T-helper 2 cell treated with Interferon-gamma antibody and Interleukin-4, amounts not matched to agents 5 μg/mL and 100 μg/mL, for 36 hours (primary cell): ENCODE data around the gene RUNDC1.

ENCODE experiments used
- DNase-seq: peaks from one replicate; pipeline ENCODE4 v3.0.0; 2021; ENCODE audit warnings: low spot score
- H3K27ac Mint-ChIP-seq: one replicate; pipeline ENCODE4 v1.8.0; 2021; ENCODE audit warnings: mild to moderate bottlenecking, mixed read lengths
- H3K27me3 Mint-ChIP-seq: one replicate; pipeline ENCODE4 v1.8.0; 2021; ENCODE audit warnings: low read depth, mixed read lengths
- H3K36me3 Mint-ChIP-seq: one replicate; pipeline ENCODE4 v1.8.0; 2021; ENCODE audit warnings: low read depth, mixed read lengths
- H3K4me1 Mint-ChIP-seq: one replicate; pipeline ENCODE4 v1.8.0; 2021; ENCODE audit warnings: low read depth, mixed read lengths
- H3K4me3 Mint-ChIP-seq: one replicate; pipeline ENCODE4 v1.8.0; 2022; ENCODE audit warnings: mild to moderate bottlenecking, moderate library complexity, mixed read lengths
- H3K9me3 Mint-ChIP-seq: one replicate; pipeline ENCODE4 v1.8.0; 2021; ENCODE audit warnings: mixed read lengths

The RUNDC1 gene

DNA sequence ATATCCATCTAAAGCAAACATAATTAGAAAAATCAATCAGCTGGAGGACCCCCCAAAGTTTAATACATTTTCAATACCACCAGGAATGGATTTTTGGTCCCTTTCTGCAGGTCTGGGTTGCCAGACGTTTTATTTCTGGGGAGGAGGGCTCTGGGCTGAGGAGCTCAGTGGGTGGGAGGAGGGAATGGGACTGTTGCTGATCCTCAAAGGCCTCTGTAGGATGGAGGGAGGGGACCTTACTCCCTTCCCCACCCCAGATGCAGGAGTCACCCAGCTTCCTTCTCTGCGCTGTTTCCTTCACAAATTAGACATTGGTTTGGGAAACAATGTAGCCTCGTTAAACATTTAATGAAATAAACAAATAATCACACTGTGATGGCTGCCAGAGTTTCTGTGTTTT lies 51.3 kb downstream of the RUNDC1 start:
- no peak overlapping the region for H3K4me3 Mint-ChIP-seq
- H3K27ac Mint-ChIP-seq: no peak overlapping the region
- no peaks in the 10 kb centered on the region for H3K4me1 Mint-ChIP-seq
- DNase-seq: no peak
- H3K9me3 Mint-ChIP-seq: no peaks in the 10 kb centered on the region
- H3K27me3 Mint-ChIP-seq: no peaks in the 10 kb centered on the region
- H3K36me3 Mint-ChIP-seq: no peaks in the 10 kb centered on the region

DNA sequence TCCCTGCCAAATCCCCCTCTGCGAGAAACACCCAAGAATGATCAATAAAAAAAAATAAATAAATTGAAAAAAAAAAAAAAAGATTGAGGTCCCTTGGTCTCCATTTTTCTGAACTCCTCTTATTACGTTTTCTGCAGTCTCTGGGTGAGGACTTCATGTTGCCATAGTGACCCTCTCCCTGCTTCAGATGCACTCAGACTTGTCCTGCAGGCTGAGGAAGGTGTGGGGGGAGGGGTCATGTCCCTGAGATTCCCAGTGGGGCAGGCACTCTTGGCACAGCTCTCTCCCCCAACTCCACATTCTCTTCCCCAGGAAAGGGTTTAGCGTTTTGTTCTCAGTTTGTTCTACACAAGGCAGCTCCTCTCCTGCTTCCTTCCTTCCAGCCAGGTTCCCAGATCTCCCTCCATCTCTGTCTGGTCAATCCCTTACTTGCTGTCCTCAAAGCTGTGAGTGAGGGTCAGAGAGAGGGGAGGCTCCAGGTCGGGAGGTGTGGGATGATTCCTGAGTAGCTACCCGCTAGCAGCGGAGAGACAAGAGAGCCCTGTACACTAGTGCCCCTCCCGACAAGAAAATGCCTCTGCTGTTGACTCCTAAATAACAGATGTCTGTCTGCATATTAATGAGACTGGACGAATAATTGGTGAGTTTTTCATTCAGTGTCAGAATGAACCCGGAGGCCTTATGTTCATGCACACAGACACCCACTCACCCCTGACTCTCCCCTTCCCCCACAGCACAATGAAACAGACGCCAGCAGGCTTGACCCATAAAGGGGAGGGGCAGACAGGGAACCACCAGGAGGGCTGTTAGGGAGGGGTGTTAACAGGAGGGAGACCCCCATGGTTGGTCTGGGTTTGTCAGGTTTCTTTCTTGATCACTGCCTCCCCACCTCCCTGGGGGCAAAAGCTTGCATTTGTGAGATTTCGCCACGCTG lies 53.9 kb downstream of the RUNDC1 start:
- Mint-ChIP-seq H3K4me3 (no peak overlapping the region), H3K27me3 (no peaks in the 10 kb centered on the region), H3K9me3 (no peaks in the 10 kb centered on the region), H3K27ac (no peak overlapping the region), H3K4me1 (no peaks in the 10 kb centered on the region), H3K36me3 (no peaks in the 10 kb centered on the region)
- DNase-seq: no peak

DNA sequence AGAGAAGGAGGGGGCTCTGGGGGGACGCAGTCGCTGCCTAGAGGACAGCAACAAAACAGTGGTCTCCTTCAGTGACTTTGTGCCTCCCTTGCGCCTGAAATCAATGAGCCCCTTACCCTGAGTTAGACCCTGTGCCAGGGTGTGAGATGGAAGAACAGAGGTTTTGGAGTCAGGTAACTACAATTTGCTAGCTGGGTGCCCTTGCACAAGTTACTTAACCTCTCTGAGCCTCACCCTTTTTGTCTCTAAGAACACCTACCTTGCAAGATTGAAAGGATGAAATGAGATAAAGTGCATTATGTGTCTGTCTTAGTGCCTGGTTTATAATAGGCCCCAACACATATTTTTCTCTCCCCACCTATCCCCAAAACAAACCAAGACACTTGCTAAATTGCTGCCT lies 54.5 kb downstream of the RUNDC1 start:
- H3K27ac Mint-ChIP-seq: no peak overlapping the region
- no peaks in the 10 kb centered on the region for H3K27me3 Mint-ChIP-seq
- DNase-seq: no peak
- H3K36me3 Mint-ChIP-seq: no peaks in the 10 kb centered on the region
- no peaks in the 10 kb centered on the region for H3K4me1 Mint-ChIP-seq
- H3K9me3 Mint-ChIP-seq: no peaks in the 10 kb centered on the region
- no peak overlapping the region for H3K4me3 Mint-ChIP-seq

DNA sequence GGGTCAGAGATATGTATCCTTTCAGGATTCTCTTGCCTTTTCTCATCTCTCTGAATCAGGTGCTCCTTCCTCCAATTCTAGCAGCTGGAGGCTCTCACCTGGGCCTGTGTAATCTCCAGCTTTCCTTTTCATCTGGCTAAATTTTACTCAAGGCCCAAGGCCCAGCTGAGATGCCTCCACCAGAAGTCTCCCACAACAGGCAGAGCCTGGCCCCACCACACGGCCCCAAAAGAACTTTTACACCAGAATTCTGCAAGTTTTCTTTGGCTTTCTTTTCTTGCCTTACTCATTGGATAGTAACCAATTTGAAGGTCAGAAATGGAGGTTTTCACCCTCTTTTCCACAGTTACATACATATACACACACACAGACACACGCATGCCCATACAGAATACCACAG lies 59.3 kb downstream of the RUNDC1 start:
- Mint-ChIP-seq H3K9me3 (no peaks in the 10 kb centered on the region), H3K27me3 (no peaks in the 10 kb centered on the region)
- DNase-seq: no peak

DNA sequence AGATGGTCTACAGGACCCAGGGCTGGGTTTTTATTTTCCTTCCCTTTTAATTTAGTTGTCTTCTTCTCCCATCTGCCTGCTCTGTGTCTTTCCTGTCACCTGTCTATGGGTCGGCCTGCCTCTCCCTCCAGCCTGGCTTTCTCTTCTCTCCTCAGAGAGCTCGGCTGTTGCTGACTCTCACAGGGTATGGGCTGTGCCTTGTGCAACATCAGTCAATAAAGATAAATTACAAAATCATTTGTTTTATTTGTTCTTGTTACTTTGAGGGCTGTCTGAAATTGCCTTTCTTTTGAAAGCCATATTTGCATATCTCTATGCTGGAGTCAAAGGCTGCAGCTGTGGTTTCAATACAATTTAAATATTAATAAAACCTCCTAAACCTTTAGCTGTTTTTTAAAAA lies 60.3 kb downstream of the RUNDC1 start:
- H3K4me3 Mint-ChIP-seq: no peak overlapping the region
- H3K9me3 Mint-ChIP-seq: no peaks in the 10 kb centered on the region
- no peak for DNase-seq
- no peaks in the 10 kb centered on the region for H3K27me3 Mint-ChIP-seq
- H3K4me1 Mint-ChIP-seq: no peaks in the 10 kb centered on the region
- H3K36me3 Mint-ChIP-seq: peaks cover 8% of the 10 kb centered on the region
- H3K27ac Mint-ChIP-seq: no peak overlapping the region

More for the DNA sequence above, 59.3 kb downstream of the RUNDC1 start:
- Mint-ChIP-seq H3K4me1 (no peaks in the 10 kb centered on the region), H3K4me3 (no peak overlapping the region), H3K27ac (no peak overlapping the region), H3K36me3 (peaks cover 5% of the 10 kb centered on the region)

DNA sequence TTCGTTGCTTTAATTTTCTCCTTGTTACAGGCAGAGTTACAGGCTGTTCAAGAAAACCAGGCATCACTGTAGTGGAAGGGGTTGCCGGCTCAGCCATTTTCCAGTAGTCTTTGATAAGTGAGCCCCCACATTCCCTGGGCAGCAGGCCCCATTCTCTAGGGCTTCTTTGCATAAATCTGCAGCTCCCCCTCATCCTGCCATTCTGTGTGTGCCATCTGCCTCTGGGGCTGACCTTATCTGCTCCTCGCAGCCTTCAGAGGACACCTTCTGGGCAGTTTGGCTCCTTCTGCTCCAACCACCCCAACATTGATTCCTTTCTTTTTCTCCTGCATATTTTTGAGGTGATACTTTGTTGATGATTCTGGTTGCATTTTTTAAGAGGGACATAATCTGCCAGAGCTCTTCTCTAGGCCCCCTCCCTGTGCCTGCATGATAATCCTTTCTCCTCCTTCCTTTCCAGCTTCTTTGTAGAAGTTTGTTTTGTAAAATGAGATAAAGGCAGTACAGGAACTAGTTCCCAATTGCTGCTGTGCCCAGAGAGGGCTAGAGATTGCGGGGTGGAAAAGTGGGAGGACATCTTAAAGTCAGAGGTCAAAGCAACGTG lies 61.8 kb downstream of the RUNDC1 start:
- Mint-ChIP-seq H3K4me1 (no peaks in the 10 kb centered on the region), H3K27me3 (no peaks in the 10 kb centered on the region), H3K9me3 (no peaks in the 10 kb centered on the region), H3K4me3 (no peak overlapping the region), H3K27ac (no peak overlapping the region), H3K36me3 (peaks cover 11% of the 10 kb centered on the region)
- no peak for DNase-seq
